Activated CD4-positive, alpha-beta memory T cell treated with anti-CD3 and anti-CD28 coated beads for 36 hours (primary cell): Measurements from ENCODE around the gene CS. TPM values are rescaled to one million over a fixed set of nuclear protein-coding genes. Genes with fewer than 3 reads are reported as not detected.

Source experiments
- CTCF ChIA-PET: fragments of 350-600 bp; sonication (Branson Sonifier 250); formaldehyde crosslinking; loops from one replicate; lab custom pipeline; 2021; ENCODE audit warnings: antibody characterized with exemption, inconsistent platforms; lab: Charles Lee
- POLR2A ChIA-PET: fragments of 350-600 bp; sonication (Branson Sonifier 250); formaldehyde crosslinking; loops from one replicate; lab custom pipeline; 2021; ENCODE audit warnings: antibody characterized with exemption; lab: Charles Lee
- DNase-seq: peaks from one replicate; pipeline ENCODE4 v3.0.0-alpha.2; 2020
- H3K27ac Mint-ChIP-seq: one replicate; pipeline ENCODE4 v1.8.0; 2021; ENCODE audit warnings: mixed read lengths
- H3K27me3 Mint-ChIP-seq: one replicate; pipeline ENCODE4 v1.8.0; 2021; ENCODE audit warnings: mixed read lengths
- H3K36me3 Mint-ChIP-seq: one replicate; pipeline ENCODE4 v1.8.0; 2021; ENCODE audit warnings: mixed read lengths
- H3K4me1 Mint-ChIP-seq: one replicate; pipeline ENCODE4 v1.8.0; 2021; ENCODE audit warnings: low read depth, mixed read lengths
- H3K4me3 Mint-ChIP-seq: one replicate; pipeline ENCODE4 v1.8.0; 2021; ENCODE audit warnings: mild to moderate bottlenecking, mixed read lengths
- H3K9me3 Mint-ChIP-seq: one replicate; pipeline ENCODE4 v1.8.0; 2021; ENCODE audit warnings: mixed read lengths
- intact Hi-C: fragments of 100-400 bp; cut with micrococcal nuclease; formaldehyde crosslinking; loops from one replicate; pipeline ENCODE4 v1.15.1; 2023
- total RNA-seq, 2 experiments: library from RNA; stranded (reverse); gene quantifications; one replicate each; pipeline ENCODE4 v1.2.3, GENCODE V29; 2021

Gene CS
- total RNA-seq, 2 experiments from 2014 or later = 304 to 309 TPM

DNA sequence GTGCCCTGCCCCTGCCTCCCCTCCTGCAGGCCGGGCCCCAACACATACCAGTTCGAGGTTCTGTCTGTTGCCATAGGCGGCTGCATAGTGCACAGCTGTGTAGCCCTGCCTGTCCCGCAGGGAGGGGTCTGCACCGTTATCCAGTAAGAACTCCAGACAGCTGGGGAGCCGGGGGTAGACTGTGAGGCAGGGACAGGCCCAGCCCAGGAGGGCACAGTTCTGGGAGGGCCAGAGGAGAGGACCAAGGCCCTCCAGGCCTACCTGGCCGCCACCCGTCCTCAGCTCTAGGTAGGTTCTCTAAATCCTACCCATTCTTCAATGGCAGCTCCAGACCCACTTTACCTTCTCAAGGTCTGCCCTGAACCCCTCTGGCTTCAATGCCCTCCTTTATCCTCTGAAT lies 51.4 kb downstream of the CS start:
- CTCF ChIA-PET = interaction anchor here (1.0 to 2.2 kb wide), 3 partner anchors 10 to 43 kb away, joined by 3 to 8 read pairs (median 5); partner anchors contain the start of gene ANKRD52
- H3K4me1 Mint-ChIP-seq = no peaks in the 10 kb centered on the region
- intact Hi-C loops = no loop called here
- no peak overlapping the region for H3K27ac Mint-ChIP-seq
- no peak overlapping the region for H3K4me3 Mint-ChIP-seq
- no peaks in the 10 kb centered on the region for H3K9me3 Mint-ChIP-seq
- DNase-seq = no peak
- H3K36me3 Mint-ChIP-seq = peaks cover 43% of the 10 kb centered on the region
- H3K27me3 Mint-ChIP-seq = no peaks in the 10 kb centered on the region
- POLR2A ChIA-PET = no interaction called here

DNA sequence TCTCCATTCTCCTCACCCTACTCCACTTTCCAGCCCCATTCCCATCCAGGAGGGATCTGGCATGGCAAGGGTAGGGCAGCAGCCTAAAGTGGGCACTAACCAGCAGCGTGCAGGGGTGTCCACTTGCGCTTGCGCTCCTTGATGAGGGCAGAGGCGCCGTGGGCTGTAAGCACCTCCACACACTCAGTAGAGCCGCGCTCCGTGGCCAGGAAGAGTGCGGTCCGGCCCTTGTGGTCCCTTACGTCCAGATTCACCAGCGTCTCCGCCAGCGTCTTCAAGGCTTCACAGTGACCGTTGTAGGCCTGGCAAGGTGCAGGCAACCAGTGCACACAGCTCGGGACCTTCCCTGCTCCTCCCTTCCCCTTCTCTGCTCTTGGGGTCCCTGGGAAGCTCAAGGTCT lies 52.2 kb downstream of the CS start:
- Mint-ChIP-seq H3K4me3 (no peak overlapping the region), H3K4me1 (no peaks in the 10 kb centered on the region), H3K27me3 (no peaks in the 10 kb centered on the region), H3K9me3 (no peaks in the 10 kb centered on the region), H3K36me3 (peaks cover 39% of the 10 kb centered on the region), H3K27ac (no peak overlapping the region)
- ChIA-PET CTCF (interaction anchor here (2.2 kb wide), 1 partner anchor 10 kb away, joined by 8 read pairs; the partner anchor contains the start of gene ANKRD52), POLR2A (no interaction called here)
- DNase-seq = no peak
- intact Hi-C loops = no loop called here

DNA sequence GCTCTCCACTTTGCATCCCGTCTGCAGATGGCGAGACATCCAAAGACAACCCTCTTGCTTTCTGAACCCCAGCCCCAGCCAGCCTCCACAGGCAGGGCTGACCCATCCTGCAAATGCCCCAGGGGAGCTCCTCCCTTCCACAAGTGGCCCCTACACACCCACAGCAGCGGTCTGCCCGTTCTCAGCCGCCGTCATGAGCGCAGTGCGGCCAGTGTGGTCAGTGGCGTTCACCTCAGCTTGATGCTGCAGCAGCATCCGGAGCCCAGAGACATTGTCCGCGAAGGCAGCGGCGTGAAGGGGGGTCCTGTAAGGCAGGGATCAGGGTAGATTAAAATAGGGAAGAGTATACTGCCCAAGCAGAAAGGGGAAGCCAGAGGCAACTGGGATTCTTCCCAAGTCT lies 55.6 kb downstream of the CS start:
- CTCF ChIA-PET = no interaction called here
- no peaks in the 10 kb centered on the region for H3K9me3 Mint-ChIP-seq
- no peaks in the 10 kb centered on the region for H3K27me3 Mint-ChIP-seq
- POLR2A ChIA-PET = no interaction called here
- H3K27ac Mint-ChIP-seq = no peak overlapping the region
- no peak for DNase-seq
- peaks cover 35% of the 10 kb centered on the region for H3K36me3 Mint-ChIP-seq
- H3K4me1 Mint-ChIP-seq = no peaks in the 10 kb centered on the region
- intact Hi-C loops = no loop called here
- H3K4me3 Mint-ChIP-seq = no peak overlapping the region

DNA sequence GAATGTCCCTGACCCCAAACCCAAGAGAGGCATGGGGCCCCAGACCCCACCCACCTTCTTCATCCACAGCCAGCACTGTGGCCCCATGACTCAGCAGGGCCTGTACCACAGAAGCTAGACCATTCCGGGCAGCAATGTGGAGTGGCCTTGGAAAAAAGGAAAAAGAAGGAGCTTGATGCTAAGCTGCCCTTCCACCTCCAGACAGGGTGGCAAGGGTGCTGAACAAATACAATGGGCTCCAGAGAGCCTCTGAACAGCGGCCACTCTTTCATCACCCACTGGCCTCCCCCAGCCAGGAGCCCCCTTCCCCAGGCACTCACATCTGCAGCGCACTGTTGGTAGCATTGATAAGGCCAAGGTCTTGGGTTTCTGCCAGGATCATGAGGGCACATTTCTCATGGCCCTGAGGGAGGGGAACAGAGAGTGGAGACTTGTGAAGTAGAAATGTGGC lies 56.4 kb downstream of the CS start:
- CTCF ChIA-PET = no interaction called here
- H3K36me3 Mint-ChIP-seq = peaks cover 30% of the 10 kb centered on the region
- H3K4me1 Mint-ChIP-seq = no peaks in the 10 kb centered on the region
- H3K4me3 Mint-ChIP-seq = no peak overlapping the region
- H3K27me3 Mint-ChIP-seq = no peaks in the 10 kb centered on the region
- no peak for DNase-seq
- no peaks in the 10 kb centered on the region for H3K9me3 Mint-ChIP-seq
- POLR2A ChIA-PET = no interaction called here
- H3K27ac Mint-ChIP-seq = no peak overlapping the region
- intact Hi-C loops = no loop called here

DNA sequence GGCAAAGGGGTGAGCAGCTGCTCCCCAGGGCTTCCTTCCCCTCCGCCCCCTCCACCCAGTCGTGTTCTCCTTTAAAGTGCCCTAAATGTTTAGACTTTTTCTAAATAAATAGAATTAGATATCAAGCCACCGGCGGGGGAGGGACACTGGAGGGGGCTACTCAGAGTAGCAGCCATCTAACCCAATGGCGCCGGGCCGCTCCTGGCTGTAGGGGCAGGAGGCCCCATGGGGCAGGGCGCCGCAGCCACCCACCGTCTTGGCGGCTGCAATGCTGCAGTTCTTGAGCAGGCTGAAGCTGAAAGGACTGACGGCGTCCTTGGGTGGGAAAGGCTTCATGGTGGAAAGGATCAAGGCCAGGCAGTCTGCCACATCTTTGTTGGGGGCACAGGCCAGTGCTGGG lies 57.1 kb downstream of the CS start:
- peaks cover 28% of the 10 kb centered on the region for H3K36me3 Mint-ChIP-seq
- intact Hi-C loops = no loop called here
- H3K27me3 Mint-ChIP-seq = no peaks in the 10 kb centered on the region
- H3K9me3 Mint-ChIP-seq = no peaks in the 10 kb centered on the region
- DNase-seq = no peak
- H3K27ac Mint-ChIP-seq = no peak overlapping the region
- H3K4me3 Mint-ChIP-seq = no peak overlapping the region
- ChIA-PET POLR2A (no interaction called here), CTCF (interaction anchor here (0.5 kb wide), 1 partner anchor 60 kb away, joined by 4 read pairs; no protein-coding TSS in a partner anchor)
- no peaks in the 10 kb centered on the region for H3K4me1 Mint-ChIP-seq

DNA sequence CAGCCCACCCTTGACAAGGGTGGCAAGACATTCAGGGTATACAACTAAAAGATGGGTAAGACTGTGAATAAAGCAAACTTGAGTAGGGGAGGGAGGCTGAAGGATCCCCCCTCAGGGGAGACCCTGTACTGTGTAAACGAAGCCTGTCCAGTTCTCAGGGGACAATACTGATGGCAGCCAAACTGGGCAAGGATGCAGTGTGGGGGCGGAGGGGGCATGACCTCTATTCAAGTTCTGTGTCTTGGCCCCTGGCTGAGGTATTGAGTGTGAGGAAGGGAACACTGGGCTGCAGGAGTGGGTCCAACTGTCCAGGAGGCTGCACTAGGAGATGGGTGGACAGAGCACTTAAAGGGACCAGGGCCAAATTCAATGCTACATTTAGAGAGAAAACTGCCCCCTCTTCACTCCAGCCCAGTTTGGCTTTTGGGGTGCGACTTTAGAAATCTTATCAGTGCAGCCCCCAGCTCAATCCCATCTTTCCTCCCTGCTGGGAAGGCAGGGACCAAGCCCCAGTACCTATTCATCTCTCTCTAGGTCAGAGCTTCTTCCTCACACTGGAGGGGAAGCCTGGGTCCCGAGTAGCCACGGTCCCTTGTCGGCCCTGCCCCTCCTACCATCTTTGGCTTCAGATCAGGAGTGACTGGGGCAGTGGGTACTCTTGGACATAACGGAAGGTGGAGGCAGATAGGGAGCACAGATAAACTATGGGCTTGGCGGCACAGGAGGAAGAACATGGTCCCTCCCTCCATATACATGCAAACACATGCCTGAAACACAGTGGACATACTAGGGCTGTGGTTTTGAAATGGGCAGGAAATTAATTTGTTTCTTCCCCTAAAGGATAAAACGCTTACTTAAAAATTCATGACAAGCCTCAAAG lies 58.5 kb downstream of the CS start:
- H3K4me1 Mint-ChIP-seq = no peaks in the 10 kb centered on the region
- no peaks in the 10 kb centered on the region for H3K9me3 Mint-ChIP-seq
- H3K36me3 Mint-ChIP-seq = peaks cover 22% of the 10 kb centered on the region
- POLR2A ChIA-PET = no interaction called here
- H3K4me3 Mint-ChIP-seq = no peak overlapping the region
- no peak for DNase-seq
- no peaks in the 10 kb centered on the region for H3K27me3 Mint-ChIP-seq
- H3K27ac Mint-ChIP-seq = no peak overlapping the region
- intact Hi-C loops = no loop called here
- CTCF ChIA-PET = no interaction called here

DNA sequence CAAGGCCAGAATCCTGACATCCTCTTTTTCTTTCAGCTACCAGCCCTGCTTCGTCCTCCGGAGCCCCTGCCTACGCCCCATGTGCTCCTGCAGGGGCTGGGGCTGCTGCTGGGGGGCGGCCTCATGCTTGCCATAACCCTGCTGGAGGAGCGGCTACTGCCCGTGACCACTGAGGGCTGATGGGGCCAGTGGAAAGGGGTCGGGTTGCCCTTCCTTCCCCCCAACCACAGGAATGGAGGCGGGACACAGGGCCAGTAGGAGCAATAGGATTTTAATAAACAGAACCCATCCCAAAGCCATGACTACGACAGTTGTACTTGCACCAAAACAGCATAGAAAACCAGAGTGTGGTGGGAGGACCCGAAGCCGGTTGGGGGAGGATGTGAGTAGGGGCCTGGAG lies 62.6 kb downstream of the CS start:
- DNase-seq = no peak
- intact Hi-C loops = no loop called here
- H3K9me3 Mint-ChIP-seq = no peaks in the 10 kb centered on the region
- peaks cover 6% of the 10 kb centered on the region for H3K36me3 Mint-ChIP-seq
- H3K27ac Mint-ChIP-seq = no peak overlapping the region
- H3K4me3 Mint-ChIP-seq = no peak overlapping the region
- ChIA-PET POLR2A (no interaction called here), CTCF (no interaction called here)
- no peaks in the 10 kb centered on the region for H3K4me1 Mint-ChIP-seq
- H3K27me3 Mint-ChIP-seq = no peaks in the 10 kb centered on the region

DNA sequence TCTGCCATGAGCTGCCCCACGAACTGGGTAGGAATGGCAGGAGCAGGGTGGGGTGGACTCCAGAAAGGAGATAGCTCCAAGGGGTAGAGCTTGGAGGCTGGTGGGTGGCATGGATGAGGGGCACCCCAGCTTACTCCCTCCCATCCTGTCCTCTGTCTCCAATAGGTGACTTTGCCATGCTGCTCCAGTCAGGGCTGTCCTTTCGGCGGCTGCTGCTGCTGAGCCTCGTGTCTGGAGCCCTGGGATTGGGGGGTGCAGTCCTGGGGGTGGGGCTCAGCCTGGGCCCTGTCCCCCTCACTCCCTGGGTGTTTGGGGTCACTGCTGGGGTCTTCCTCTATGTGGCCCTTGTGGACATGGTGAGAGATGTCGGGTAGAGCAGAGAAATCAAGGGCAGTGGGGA lies 63.1 kb downstream of the CS start:
- CTCF ChIA-PET = no interaction called here
- DNase-seq = no peak
- Mint-ChIP-seq H3K4me1 (no peaks in the 10 kb centered on the region), H3K36me3 (peaks cover 5% of the 10 kb centered on the region), H3K9me3 (no peaks in the 10 kb centered on the region), H3K4me3 (no peak overlapping the region), H3K27me3 (no peaks in the 10 kb centered on the region), H3K27ac (no peak overlapping the region)
- POLR2A ChIA-PET = no interaction called here
- intact Hi-C loops = no loop called here

DNA sequence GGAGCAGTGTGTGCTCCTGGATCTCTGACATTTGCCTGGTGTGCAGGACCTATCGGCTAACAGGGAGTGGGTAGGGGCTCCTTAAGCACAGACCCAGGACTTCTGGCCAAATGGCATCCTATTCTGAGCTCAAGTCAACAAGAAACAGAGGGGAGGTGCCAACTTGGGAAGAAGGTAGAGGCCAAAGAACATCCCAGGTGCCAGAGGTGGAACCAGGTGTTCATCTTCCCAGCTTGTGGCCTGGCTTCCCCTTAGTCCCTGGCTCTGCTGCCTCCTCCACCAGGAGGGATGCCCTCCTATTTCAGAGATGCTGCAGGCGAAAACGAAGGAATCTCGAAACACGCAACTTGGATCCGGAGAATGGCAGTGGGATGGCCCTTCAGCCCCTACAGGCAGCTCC lies 64.0 kb downstream of the CS start:
- Mint-ChIP-seq H3K36me3 (peaks cover 3% of the 10 kb centered on the region), H3K27me3 (no peaks in the 10 kb centered on the region), H3K4me1 (no peaks in the 10 kb centered on the region), H3K9me3 (no peaks in the 10 kb centered on the region), H3K4me3 (no peak overlapping the region), H3K27ac (no peak overlapping the region)
- intact Hi-C loops = no loop called here
- ChIA-PET CTCF (interaction anchor here (0.7 kb wide), 1 partner anchor 23 kb away, joined by 3 read pairs; no protein-coding TSS in a partner anchor), POLR2A (interaction anchor here (1.8 kb wide), 1 partner anchor 64 kb away, joined by 3 read pairs; no protein-coding TSS in a partner anchor)
- no peak for DNase-seq

DNA sequence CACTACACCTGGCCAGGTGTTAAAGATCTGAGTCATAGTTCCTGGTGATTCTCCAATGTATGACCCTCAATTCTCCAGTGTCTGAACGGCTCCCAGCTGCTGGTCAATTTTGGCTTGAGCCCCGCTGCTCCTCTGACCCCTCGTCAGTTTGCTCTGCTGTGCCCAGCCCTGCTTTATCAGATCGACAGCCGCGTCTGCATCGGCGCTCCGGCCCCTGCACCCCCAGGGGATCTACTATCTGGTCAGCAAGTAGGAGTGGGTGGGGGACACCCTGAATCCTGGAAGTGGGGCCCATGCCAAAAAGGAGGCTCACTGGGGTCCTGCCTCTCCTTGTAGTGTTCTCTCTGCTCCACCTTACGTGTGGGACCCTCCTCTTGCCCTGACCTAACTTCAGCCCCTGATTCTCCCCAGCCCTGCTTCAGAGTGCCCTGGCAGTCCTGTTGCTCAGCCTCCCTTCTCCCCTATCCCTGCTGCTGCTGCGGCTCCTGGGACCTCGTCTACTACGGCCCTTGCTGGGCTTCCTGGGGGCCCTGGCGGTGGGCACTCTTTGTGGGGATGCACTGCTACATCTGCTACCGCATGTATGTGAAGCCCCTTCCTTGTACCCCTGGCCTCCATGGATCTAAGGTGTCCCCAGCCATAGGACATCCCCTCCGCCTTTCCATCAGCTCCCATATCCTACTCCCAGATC lies 65.2 kb downstream of the CS start:
- no peak for DNase-seq
- Mint-ChIP-seq H3K27me3 (no peaks in the 10 kb centered on the region), H3K27ac (no peak overlapping the region), H3K36me3 (no peaks in the 10 kb centered on the region), H3K4me3 (no peak overlapping the region), H3K4me1 (no peaks in the 10 kb centered on the region), H3K9me3 (no peaks in the 10 kb centered on the region)
- CTCF ChIA-PET = interaction anchor here (0.6 kb wide), 1 partner anchor 30 kb away, joined by 4 read pairs; no protein-coding TSS in a partner anchor
- POLR2A ChIA-PET = interaction anchor here (1.8 kb wide), 1 partner anchor 65 kb away, joined by 3 read pairs; no protein-coding TSS in a partner anchor
- intact Hi-C loops = no loop called here

DNA sequence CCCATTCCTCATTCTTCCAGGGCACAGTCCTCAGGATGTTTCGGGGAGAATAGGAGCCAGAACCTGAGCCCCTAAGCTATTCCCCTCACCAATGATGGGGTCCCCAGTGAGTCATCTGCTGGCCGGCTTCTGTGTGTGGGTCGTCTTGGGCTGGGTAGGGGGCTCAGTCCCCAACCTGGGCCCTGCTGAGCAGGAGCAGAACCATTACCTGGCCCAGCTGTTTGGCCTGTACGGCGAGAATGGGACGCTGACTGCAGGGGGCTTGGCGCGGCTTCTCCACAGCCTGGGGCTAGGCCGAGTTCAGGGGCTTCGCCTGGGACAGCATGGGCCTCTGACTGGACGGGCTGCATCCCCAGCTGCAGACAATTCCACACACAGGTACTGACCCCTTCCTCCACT lies 68.9 kb downstream of the CS start:
- DNase-seq = no peak
- Mint-ChIP-seq H3K4me1 (no peaks in the 10 kb centered on the region), H3K9me3 (no peaks in the 10 kb centered on the region), H3K36me3 (peaks cover 7% of the 10 kb centered on the region), H3K27me3 (no peaks in the 10 kb centered on the region), H3K4me3 (no peak overlapping the region), H3K27ac (no peak overlapping the region)
- CTCF ChIA-PET = interaction anchor here (1.4 to 1.7 kb wide), 2 partner anchors 9 to 27 kb away, joined by 4 to 5 read pairs; partner anchors contain the start of gene ANKRD52
- intact Hi-C loops = no loop called here
- POLR2A ChIA-PET = interaction anchor here (0.5 kb wide), 1 partner anchor 10 kb away, joined by 3 read pairs; no protein-coding TSS in a partner anchor
